PFSK-1 (cell line): ENCODE data around the gene SRPRA.

Experiments used
- FOXP2 ChIP-seq: optimal IDR thresholded peaks from 2 replicates; pipeline ENCODE3; 2011; ENCODE audit warnings: borderline replicate concordance, control low read depth, inconsistent platforms; ENCODE audit not compliant: insufficient read depth; ENCODE audit errors: extremely low read length, extremely low read depth
- POLR2AphosphoS5 ChIP-seq: IDR thresholded peaks from 2 replicates; pipeline ENCODE4 v1.6.1; 2012; ENCODE audit warnings: low read depth, mild to moderate bottlenecking, control low read depth, low read length, moderate library complexity
- REST ChIP-seq, 2 experiments: IDR thresholded peaks; 2 replicates each; pipeline versions ENCODE4 v1.6.1 to v1.8.0; 2011 to 2012; ENCODE audit warnings: low read depth in 2 of 2, low read length in 2 of 2, control low read depth in 1 of 2, inconsistent platforms in 1 of 2, mild to moderate bottlenecking in 1 of 2, moderate library complexity in 1 of 2; ENCODE audit not compliant: insufficient read depth in 1 of 2
- SIN3A ChIP-seq: IDR thresholded peaks from 2 replicates; pipeline ENCODE4 v1.6.1; 2012; ENCODE audit warnings: mild to moderate bottlenecking, low read length, moderate library complexity, borderline replicate concordance; ENCODE audit not compliant: insufficient read depth
- TAF1 ChIP-seq: IDR thresholded peaks from 2 replicates; pipeline ENCODE4 v1.6.1; 2012; ENCODE audit warnings: low read length, control low read depth, borderline replicate concordance; ENCODE audit not compliant: insufficient read depth

Gene SRPRA

GRCh38 chr11:126297004-126297403 lies 28.3 kb upstream of the SRPRA start:
- TF ChIP-seq REST (IDR thresholded peaks at IDR 0.05; ENCODE audit: insufficient read depth in 1 of 2, low read depth in 2 of 2, low read length in 2 of 2) (no peak), FOXP2 (no peak), TAF1 (no peak), POLR2AphosphoS5 (no peak), SIN3A (no peak)

DNA sequence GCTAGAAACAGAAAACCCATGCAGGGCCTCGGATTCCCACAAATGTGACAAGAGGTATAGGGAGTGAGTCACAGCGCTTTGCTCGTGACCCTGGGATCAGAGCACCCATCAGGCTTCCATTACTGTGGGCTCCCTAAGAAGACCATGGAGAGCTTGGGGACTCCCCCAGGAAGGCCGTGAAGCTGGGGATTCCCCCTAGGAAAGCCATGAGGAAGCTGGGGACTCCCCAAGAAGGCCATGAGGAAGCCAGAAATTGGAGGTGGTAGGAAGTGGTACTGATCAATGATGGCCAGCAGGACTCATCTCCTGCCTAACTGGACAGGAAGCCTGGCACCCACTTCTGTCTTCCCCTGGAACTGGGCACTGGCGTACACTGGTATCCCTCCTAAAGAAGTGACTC lies 25.0 kb upstream of the SRPRA start:
- TF ChIP-seq SIN3A (no peak), FOXP2 (no peak), REST (IDR thresholded peaks at IDR 0.05; ENCODE audit: insufficient read depth in 1 of 2, low read depth in 2 of 2, low read length in 2 of 2) (no peak), TAF1 (no peak), POLR2AphosphoS5 (no peak)

- no peak for TF ChIP-seq REST (IDR thresholded peaks at IDR 0.05; ENCODE audit: insufficient read depth in 1 of 2, low read depth in 2 of 2, low read length in 2 of 2)
- no peak for TF ChIP-seq TAF1
- no peak for TF ChIP-seq FOXP2
- no peak for TF ChIP-seq POLR2AphosphoS5
- TF ChIP-seq SIN3A, result no peak
Measured at GRCh38 chr11:126290887-126291286, 22.2 kb upstream of the SRPRA start.

- no peak for TF ChIP-seq REST (IDR thresholded peaks at IDR 0.05; ENCODE audit: insufficient read depth in 1 of 2, low read depth in 2 of 2, low read length in 2 of 2)
- TF ChIP-seq FOXP2, result no peak
- TF ChIP-seq POLR2AphosphoS5, result no peak
- no peak for TF ChIP-seq SIN3A
- TF ChIP-seq TAF1, result no peak
Measured at GRCh38 chr11:126288237-126288636, 19.5 kb upstream of the SRPRA start.

GRCh38 chr11:126284829-126285228 lies 16.1 kb upstream of the SRPRA start:
- no peak for TF ChIP-seq SIN3A
- TF ChIP-seq TAF1, result no peak
- no peak for TF ChIP-seq POLR2AphosphoS5
- no peak for TF ChIP-seq REST (IDR thresholded peaks at IDR 0.05; ENCODE audit: insufficient read depth in 1 of 2, low read depth in 2 of 2, low read length in 2 of 2)
- no peak for TF ChIP-seq FOXP2
